HG03442 (cell line): ENCODE data around the gene GH2.
"Not testable (repeated sequence)": the region's sequence is repeated elsewhere in the genome, so short reads cannot be mapped to it uniquely, and the experiment has no call there.

Experiments
- ATAC-seq: cut with Tn5 transposase; IDR thresholded peaks from one replicate; pipeline ENCODE4 v1.9.1; 2021; ENCODE audit warnings: mild to moderate bottlenecking, moderate library complexity; ENCODE audit not compliant: unreplicated experiment

The GH2 gene

DNA sequence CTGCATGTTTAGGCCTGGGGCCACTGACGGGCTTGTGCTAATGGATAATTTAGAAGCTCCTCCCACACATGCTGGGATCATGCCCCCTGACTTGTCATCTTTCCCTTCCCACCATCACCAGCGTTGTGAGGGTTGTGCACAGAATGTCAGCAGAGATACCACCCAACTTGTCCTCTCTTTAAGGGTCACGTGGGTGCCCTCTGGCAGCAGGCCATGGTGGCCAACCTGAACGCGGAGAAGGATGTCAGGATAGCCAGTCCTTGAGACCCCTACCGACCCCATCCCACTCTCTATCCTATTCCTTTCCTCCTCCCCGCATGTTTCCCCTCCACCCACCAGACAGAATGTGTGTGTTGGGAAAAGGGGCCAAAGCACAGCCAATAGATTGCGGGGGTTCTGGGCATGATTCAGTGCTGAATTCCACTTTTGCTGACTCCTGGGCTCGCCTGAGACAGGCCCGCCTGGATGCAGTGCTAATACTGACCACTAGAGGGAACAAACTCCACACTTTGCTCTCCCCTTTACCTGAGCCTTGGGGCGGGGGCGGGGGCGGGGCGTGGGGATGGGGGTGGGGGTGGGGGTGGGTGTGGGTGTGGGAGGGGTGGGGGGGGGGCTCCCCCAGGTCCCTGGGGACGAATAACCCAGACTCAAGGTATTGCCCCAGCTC, at the start of gene GH2:
GH2 (minus strand) TSS at position 10 of the 667 bp plus-strand sequence. CDS start 143 bp downstream, outside the sequence.
- no peak for ATAC-seq

DNA sequence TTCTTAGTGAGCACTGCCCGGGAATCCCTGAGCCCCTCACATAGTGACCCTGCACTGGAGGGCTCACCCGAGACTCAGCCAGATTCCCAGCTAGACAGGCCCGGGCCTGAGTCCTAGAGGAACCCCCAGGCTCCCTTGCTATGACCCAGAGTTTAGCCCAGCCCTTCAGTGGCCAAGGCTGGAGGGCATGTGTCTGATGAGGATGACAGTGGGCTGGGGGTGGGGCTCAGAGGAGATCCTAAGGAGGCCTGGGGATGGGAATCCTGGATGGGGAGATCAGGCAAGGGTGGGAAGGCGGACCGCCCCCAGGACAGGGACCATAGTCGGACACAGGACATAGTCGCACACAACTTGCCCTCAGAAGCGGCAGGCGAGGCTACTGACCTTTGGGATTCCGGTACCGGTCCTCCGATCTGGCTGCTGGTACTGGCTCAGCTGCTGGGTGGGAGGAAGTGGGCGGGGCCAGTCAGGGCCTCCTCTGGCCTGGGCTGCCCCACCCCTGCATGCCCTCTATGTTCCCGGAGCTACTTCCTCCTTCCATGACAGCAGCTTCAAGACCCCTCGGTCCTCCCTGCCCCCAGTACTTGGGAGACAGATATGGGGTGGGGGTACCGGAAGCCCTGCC, 49.3 kb upstream of the GH2 start:
- ATAC-seq: no peak

DNA sequence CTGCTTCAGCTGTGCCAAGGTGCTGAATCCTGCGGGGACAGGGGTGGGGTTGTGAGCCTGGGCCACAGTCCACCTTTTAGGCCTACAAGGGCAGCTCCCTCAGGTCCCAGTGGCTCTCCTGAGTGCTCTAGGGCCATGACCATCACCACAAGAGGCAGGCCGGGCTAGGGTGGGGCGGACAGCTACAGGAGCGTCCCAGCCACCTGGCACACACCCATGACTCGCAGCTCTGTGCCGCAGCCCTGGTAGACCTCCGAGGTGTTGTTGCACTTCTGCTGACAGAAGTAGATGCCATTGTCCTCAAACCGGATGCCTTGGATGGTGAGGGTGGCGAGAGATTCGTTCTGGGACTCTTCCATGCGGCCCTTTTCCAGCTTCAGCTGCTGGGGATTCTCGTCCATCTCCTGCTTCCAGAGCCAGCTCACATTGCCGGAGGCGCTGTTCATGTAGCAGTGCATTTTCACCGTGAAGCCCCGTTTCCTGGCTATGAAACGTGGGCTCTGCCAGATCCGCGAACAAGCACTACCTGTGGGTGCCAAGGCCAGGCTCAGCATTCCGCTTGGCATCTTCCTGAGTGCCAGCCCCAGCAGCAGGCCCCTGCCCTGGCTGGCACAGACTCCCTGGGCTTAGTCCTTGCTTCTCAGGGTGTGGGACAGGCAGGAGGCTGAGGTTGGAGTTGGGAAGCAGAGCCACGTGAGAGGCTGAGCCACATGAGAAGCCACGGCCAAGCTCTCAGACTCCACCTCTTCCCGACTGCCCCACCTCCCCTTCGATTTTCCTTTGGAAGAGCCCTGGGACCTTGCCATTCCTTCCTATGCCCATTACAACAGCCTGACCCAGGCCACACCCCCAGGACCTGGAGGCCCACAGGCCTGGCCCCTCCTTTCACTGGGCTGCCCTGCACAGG, 48.4 kb upstream of the GH2 start:
- no peak for ATAC-seq

DNA sequence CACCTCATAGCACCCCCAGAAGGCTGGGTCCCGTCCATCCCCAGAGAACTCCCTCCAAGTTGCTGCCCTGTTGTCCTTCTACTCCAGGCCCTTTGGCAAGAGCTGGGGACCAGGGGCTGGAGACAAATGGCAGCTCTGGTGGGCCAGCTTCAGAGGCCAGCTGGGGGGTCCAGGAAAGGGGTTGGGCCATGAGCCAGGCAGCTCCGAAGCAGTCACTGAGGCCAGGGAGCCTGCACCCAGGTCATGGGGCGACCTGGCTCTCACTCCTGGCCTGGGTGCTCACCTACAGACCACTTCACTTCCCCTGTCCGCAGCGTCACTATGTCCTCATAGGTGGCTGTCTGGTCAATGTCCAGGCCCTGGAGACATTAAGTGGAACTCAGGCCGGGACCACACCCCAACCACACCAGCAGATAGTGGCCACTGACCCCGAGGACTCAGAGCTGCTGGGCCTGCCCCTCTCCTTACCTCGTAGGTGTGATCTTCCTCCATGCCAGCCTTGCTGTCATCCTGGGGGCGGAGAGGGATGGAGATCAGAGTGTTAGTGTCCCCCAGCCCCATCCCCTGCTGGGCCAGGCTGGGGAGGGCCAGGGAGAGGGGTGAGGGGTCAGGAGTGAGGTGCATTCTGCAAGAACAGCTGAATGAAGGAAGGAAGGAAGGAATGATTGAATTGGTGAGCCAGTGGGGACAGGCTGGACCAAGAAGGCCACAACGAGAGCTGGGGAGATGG, 47.4 kb upstream of the GH2 start:
- ATAC-seq: no peak

DNA sequence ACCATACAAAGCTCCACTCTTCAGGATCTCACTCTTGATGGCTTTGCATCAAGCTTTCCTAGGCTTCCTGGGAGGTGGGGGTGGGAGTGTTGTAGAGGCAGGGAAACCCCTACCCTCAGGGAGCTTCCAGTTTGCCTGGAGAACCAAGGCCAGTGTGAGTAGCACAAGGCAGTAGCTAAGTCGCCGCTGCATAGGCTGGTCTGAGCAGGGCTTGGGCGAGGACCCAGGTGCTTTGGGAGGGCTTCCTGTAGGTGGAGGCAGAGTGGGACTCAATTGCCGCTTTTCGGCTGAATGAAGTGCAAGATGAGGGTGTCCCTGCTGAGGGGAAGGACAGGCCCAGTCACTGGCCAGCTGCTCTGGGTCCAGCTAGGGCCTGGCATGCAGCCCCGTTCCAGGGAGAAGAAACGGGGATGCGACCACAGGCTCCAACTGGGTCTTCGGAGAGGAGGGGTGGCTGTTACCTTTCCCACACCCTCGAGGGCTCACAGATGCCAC, 46.5 kb upstream of the GH2 start:
- no peak for ATAC-seq

DNA sequence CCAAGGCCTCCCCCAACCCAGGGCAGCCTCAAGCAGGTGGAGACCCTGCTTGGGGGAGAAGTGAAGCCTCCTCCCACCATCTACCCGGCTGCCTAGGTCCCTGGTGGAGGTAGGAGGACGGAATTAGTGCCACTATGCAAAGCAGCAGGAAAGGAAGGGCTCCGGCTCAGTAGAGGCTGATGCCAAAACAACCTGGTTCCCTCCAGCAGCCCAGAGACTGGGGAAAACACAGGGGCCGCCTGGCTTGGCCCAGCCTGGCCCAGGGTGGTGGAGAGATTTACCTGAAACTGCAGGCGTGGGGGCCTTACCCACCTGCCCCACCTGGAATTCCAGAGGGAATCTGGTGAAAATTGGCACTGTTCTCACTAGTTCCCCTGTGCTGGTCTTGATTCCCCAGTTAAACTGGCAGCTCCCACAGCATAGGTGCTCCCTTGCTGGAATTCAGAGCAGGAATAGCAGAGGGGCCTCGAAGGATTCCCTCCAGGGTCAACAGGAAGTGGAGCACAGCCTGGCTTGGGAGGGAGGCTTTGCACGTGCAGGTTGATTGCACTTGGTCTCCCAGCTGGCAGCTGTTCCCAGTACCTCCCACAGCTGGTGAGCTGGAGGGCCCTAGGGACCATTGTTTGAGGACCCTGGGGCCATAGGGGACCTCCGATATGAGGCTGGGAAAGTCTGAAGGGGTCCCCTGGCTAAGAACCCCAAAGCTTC, 45.9 kb upstream of the GH2 start:
- no peak for ATAC-seq

DNA sequence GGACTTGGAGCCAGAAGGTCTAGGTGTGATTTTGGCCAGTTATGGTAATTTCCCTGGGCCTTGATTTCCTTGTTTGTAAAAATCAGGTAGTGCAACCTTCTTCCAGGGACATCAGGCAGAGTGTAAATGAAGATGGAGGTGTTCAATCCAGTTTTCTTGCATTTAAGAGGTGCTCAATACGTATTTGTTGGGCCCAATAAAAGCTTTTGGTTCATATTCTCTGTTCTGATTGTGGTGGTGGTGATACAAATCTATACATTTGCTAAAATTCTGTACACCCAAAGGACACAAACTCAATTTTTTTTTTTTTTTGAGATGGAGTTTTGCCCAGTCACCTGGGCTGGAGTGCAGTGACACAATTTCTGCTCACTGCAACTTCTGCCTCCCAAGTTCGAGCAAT, 44.4 kb upstream of the GH2 start:
- ATAC-seq: no peak

DNA sequence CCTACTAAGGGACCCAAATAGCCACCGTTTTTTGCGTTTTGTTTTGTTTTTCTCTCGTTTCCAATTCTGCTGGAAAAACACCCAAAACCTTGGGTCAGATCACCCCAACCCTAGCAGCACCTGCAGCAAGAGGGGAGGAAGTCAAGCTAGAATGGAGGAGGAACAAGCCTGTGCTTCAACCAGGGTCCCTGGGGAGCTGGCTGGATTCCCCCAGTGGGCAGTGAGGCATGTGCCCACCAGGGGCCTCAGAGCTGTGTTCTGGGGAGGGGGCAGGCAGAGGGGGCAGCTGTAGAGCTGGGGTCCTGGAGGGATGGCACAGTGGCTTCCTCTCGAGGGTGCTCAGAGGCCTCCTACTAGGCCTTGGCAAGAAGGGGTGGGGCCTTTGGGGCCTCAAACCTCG, 43.9 kb upstream of the GH2 start:
- no peak for ATAC-seq

DNA sequence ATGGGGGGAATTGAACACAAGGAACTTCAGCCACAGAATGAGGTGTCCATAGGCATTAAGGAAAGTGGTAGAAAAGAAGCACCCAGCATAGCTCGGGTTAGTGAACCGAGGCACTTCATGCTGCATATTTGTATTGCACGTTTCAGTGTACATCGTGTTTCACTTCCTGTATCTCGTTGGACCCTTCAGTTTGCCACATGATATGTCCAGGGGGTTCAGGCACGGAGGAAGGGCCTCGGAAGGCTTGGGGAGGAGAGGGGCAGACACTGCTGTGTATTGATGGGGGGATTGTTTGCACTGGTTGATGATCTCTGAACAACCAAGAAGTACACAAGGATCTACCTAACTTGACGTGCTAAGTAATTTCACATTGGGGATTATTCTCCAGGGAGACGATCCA, 40.7 kb upstream of the GH2 start:
- not testable (repeated sequence) for ATAC-seq

DNA sequence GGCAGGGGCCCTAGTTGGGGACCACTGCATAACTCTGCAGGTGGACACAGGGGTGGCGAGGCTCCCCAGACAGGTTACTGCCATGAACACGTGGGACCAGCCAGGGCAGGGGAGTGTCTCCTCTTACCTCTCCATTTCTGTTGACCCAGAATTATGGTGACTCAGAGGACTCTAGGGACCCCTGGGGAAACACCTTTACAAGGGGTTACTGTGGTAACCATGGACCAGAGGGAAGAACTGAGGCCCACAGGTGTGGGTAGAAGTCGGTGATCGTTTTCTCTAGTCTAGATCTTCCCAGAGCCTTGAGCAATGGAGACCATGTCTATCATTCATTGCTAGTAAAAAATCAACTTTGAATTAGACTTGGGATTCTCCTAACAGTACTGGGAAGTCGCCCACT, 39.0 kb upstream of the GH2 start:
- not testable (repeated sequence) for ATAC-seq

DNA sequence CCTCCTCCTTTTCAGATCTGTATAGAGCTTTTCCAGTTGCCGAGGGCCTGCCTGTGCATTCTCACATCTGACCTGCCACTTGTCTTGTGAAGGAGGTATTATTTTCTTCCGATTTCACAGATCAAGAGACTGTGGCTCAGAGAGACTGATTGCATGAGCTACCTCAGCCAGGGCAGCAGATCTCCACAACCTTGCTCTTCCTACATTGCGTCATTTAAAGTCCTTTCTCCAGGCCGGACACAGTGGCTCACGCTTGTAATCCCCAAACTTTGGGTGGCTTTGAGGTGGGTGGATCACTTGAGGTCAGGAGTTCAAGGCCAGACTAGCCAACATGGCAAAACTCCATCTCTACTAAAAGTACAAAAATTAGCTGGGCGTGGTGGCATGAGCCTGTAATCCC, 38.3 kb upstream of the GH2 start:
- ATAC-seq: not testable (repeated sequence)

DNA sequence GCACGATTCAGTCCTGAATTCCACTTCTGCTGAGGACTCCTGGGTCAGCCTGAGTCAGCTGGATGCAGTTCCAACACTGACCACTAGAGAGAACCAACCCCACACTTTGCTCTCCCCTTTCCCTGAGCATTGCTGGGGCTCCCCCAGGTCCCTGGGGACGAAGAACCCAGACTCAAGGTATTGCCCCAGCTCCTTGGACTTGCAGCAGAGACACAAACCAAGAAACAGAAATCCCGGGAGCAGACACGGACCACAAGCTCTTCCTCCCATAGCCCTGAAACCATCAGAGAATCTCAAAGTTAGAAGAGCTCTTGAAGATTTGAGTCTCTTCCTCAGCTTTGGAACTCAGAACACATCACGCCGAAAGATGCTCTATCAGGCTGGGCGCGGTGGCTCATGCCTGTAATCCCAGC, 37.6 kb upstream of the GH2 start:
- ATAC-seq: no peak

DNA sequence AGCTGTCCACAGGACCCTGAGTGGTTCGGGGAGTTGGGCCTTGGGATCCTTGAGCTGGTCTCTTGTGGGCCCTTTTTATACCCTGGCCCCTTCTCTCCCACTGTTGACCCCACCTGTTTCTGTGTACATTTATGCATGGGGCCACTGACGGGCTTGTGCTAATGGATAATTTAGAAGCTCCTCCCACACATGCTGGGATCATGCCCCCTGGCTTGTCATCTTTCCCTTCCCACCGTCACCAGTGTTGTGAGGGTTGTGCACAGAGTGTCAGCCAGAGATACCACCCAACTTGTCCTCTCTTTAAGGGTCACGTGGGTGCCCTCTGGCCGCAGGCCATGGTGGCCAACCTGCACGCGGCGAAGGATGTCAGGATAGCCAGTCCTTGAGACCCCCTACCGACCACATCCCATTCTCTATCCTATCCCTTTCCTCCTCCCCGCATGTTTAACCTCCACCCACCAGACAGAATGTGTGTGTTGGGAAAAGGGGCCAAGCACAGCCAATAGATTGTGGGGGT, 37.1 kb upstream of the GH2 start, which contains the start of gene GH1:
GH1 (minus strand) TSS at position 51 of the 517 bp plus-strand sequence. CDS start 63 bp downstream, outside the sequence.
- not testable (repeated sequence) for ATAC-seq

DNA sequence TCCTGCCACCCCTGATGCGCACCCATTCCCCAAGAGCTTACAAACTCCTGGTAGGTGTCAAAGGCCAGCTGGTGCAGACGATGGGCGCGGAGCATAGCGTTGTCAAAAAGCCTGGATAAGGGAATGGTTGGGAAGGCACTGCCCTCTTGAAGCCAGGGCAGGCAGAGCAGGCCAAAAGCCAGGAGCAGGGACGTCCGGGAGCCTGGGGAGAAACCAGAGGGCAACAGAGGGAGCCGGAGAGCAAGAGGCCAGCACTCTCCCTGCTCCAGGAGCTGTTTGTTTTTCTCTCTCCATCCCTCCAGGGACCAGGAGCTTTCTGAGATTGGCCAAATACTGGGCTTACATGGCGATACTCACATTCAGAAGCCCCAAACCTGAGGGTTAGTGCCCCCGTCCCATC, 36.6 kb upstream of the GH2 start:
- no peak for ATAC-seq

DNA sequence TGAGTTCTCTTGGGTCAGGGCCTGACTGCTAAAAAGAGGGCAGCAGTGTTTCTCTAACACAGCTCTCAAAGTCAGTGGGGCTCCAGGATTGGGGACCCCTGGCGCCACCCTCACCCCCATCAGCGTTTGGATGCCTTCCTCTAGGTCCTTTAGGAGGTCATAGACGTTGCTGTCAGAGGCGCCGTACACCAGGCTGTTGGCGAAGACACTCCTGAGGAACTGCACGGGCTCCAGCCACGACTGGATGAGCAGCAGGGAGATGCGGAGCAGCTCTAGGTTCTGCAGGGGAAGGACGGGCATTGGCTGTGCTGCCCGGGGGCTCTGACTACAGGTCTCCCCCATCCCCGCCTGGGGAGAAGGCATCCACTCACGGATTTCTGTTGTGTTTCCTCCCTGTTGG, 35.9 kb upstream of the GH2 start:
- no peak for ATAC-seq

DNA sequence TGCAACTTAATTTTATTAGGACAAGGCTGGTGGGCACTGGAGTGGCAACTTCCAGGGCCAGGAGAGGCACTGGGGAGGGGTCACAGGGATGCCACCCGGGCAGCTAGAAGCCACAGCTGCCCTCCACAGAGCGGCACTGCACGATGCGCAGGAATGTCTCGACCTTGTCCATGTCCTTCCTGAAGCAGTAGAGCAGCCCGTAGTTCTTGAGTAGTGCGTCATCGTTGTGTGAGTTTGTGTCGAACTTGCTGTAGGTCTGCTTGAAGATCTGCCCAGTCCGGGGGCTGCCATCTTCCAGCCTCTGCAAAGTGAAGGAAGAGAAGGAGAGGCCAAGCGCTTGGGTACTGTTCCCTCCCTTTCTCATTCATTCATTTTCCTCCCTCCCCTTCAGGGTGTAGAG, 35.5 kb upstream of the GH2 start:
- not testable (repeated sequence) for ATAC-seq

DNA sequence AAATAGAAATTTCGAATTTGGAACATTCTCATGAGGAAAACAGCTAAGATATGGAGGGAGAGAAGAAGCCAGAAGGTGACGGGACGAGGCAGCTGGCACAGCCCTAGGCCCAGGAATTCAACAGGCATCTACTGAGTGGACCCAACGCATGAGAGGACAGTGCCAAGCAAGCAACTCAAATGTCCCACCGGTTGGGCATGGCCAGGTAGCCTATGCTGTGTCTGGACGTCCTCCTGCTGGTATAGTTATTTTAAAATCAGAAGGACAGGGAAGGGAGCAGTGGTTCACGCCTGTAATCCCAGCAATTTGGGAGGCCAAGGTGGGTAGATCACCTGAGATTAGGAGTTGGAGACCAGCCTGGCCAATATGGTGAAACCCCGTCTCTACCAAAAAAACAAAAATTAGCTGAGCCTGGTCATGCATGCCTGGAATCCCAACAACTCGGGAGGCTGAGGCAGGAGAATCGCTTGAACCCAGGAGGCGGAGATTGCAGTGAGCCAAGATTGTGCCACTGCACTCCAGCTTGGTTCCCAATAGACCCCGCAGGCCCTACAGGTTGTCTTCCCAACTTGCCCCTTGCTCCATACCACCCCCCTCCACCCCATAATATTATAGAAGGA, 34.9 kb upstream of the GH2 start:
- no peak for ATAC-seq

DNA sequence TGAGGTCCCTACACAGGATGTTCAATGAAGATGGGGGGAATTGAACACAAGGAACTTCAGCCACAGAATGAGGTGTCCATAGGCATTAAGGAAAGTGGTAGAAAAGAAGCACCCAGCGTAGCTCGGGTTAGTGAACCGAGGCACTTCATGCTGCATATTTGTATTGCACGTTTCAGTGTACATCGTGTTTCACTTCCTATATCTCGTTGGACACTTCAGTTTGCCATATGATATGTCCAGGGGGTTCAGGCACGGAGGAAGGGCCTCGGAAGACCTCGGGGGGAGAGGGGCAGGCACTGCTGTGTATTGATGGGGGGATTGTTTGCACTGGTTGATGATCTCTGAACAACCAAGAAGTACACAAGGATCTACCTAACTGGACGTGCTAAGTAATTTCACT, 34.0 kb upstream of the GH2 start:
- ATAC-seq: not testable (repeated sequence)

DNA sequence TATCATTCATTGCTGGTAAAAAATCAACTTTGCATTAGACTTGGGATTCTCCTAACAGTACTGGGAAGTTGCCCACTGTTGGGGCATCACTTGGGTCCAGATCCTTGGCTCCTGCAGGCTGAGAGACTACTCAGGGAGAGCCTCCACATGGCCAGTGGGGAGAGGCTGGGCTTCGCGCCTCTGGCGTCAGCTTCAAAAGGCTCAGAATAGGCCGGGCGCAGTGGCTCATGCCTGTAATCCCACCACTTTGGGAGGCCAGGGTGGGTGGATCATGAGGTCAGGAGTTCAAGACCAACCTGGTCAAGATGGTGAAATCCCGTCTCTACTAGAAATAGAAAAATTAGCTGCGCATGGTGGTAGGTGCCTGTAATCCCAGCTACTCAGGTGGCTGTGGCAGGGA, 32.7 kb upstream of the GH2 start:
- ATAC-seq: no peak
